ENCODE results near the gene TMEM266. TPM values are rescaled to one million over a fixed set of nuclear protein-coding genes. Genes with fewer than 3 reads are reported as not detected.

Gene TMEM266
- total RNA-seq, 6 donors from 2014 or later = 0.59 to 2.4 (median 1.2) TPM; not detected in 1

DNA sequence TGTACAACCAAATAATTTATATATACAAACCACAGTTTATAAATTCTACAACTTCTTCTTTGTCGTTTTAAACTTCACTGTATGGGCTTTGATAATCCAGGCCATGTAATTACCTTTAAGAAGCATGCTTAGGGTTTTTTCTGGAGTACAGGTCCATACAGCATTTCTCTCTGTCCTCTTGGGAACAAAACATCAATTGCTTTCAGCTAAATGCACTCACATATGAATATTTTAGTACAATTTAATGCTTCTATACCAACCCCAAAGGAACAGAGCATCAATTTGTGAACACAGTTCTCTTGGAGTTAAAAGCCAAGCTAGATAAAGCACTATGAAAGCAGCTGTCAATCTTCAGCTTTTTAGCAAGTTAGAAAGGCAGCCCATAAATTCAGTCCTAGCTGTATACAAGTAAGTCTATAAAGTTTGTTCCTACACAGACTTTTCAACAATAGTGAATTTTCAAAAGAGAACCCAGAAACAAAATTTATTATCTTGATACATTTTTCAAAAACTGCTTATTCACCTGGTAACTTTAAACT, 185.4 kb downstream of the TMEM266 start:
- peaks cover 0 to 6% (median 0%) of the 10 kb centered on the region in 4 donors for H3K36me3 ChIP-seq
- DNase-seq (no peak), ATAC-seq (ENCODE audit: low FRiP score in 2 of 2) (no peak)
- TF ChIP-seq POLR2A (IDR thresholded peaks at IDR 0.05) (no peak), POLR2AphosphoS5 (IDR thresholded peaks at IDR 0.05) (no peak), EP300 (IDR thresholded peaks at IDR 0.05) (no peak)
- TF ChIP-seq, protein P1, sequence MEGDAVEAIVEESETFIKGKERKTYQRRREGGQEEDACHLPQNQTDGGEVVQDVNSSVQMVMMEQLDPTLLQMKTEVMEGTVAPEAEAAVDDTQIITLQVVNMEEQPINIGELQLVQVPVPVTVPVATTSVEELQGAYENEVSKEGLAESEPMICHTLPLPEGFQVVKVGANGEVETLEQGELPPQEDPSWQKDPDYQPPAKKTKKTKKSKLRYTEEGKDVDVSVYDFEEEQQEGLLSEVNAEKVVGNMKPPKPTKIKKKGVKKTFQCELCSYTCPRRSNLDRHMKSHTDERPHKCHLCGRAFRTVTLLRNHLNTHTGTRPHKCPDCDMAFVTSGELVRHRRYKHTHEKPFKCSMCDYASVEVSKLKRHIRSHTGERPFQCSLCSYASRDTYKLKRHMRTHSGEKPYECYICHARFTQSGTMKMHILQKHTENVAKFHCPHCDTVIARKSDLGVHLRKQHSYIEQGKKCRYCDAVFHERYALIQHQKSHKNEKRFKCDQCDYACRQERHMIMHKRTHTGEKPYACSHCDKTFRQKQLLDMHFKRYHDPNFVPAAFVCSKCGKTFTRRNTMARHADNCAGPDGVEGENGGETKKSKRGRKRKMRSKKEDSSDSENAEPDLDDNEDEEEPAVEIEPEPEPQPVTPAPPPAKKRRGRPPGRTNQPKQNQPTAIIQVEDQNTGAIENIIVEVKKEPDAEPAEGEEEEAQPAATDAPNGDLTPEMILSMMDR (IDR thresholded peaks at IDR 0.05) = no peak
- 76 to 82% methylated on average over 1 of the region's 1 CpG for WGBS, 2 donors
- no peaks in the 10 kb centered on the region for H3K9me3 ChIP-seq
- no peaks in the 10 kb centered on the region for H3K27me3 ChIP-seq
- no peak overlapping the region for H3K4me3 ChIP-seq
- H3K4me1 ChIP-seq = no peaks in the 10 kb centered on the region
- no peak overlapping the region for H3K27ac ChIP-seq

GRCh38 chr15:76251717-76252116, 191.9 kb downstream of the TMEM266 start:
- no peak for TF ChIP-seq EP300 (IDR thresholded peaks at IDR 0.05)
- no peak for TF ChIP-seq POLR2A (IDR thresholded peaks at IDR 0.05)
- TF ChIP-seq POLR2AphosphoS5 (IDR thresholded peaks at IDR 0.05) = no peak
- TF ChIP-seq, protein P1 (IDR thresholded peaks at IDR 0.05) = no peak
- Histone ChIP-seq H3K27me3 (no peaks in the 10 kb centered on the region), H3K27ac (no peak overlapping the region), H3K36me3 (no peaks in the 10 kb centered on the region), H3K9me3 (no peaks in the 10 kb centered on the region), H3K4me3 (no peak overlapping the region), H3K4me1 (no peaks in the 10 kb centered on the region)
- no peak for ATAC-seq (ENCODE audit: low FRiP score in 2 of 2)
- no peak for DNase-seq
- WGBS, 2 donors = 86 to 88% methylated on average over 4 of the region's 4 CpGs

GRCh38 chr15:76252249-76252648, 192.5 kb downstream of the TMEM266 start:
- Histone ChIP-seq H3K36me3 (no peaks in the 10 kb centered on the region), H3K4me3 (no peak overlapping the region), H3K27me3 (no peaks in the 10 kb centered on the region), H3K4me1 (no peaks in the 10 kb centered on the region), H3K27ac (no peak overlapping the region), H3K9me3 (no peaks in the 10 kb centered on the region)
- 79 to 83% methylated on average over 2 of the region's 2 CpGs for whole genome bisulfite sequencing, 2 donors
- ATAC-seq (ENCODE audit: low FRiP score in 2 of 2) (no peak), DNase-seq (no peak)
- TF ChIP-seq, protein P1 (IDR thresholded peaks at IDR 0.05) = no peak
- TF ChIP-seq POLR2AphosphoS5 (IDR thresholded peaks at IDR 0.05) (no peak), POLR2A (IDR thresholded peaks at IDR 0.05) (no peak), EP300 (IDR thresholded peaks at IDR 0.05) (no peak)

DNA sequence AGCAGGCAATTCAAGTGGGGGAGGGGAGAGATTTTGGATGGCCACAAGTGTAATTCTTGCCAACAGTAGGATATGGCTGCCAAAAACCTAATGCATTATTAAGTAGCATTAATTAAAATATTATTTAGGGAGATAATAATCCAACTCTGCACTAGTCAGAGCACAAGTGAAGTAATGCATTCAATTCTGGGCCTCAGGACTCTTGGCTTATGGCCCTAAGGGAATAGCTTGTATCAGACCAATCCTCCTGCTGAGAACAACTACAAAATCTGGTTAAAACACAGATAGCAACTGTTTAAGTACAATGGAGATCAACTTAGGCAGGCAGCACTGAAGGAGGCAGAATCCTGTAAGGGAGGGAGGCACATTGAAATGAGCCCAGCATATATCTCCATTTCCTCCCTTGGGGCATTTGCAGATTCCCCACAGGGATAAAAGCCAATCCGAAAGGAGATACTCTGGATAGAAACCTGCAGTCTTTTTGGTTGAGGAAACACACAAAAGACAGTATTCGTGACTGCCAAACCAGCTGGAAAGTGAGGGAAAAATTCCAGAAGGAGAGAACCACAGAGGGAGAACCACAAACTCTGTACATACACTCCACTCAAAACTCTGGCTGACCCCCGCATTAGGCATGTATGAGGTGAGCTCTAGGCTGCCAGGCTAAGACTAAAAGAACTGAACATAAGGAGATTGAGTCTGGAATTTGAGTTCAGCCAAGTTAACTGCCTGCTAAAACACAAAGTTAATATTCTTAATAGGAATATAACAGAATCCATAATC, 194.1 kb downstream of the TMEM266 start:
- no peaks in the 10 kb centered on the region for H3K4me1 ChIP-seq
- H3K27me3 ChIP-seq = no peaks in the 10 kb centered on the region
- no peaks in the 10 kb centered on the region for H3K9me3 ChIP-seq
- DNase-seq (no peak), ATAC-seq (ENCODE audit: low FRiP score in 2 of 2) (no peak)
- H3K27ac ChIP-seq = no peak overlapping the region
- TF ChIP-seq POLR2AphosphoS5 (IDR thresholded peaks at IDR 0.05) = no peak
- TF ChIP-seq POLR2A (IDR thresholded peaks at IDR 0.05) = no peak
- WGBS, 2 donors = 92 to 99% methylated on average over 3 of the region's 3 CpGs
- H3K4me3 ChIP-seq = no peak overlapping the region
- H3K36me3 ChIP-seq = peaks cover 0 to 6% (median 4%) of the 10 kb centered on the region in 4 donors

Other genes starting within 250 kb of the TMEM266 start
- gene UBE2Q2, start 216.5 kb upstream of the TMEM266 start, total RNA-seq = 10 to 100 TPM; 16.5 to 37.7 (median 29.3) TPM
- gene FBXO22, start 156.1 kb upstream of the TMEM266 start, total RNA-seq = 10 to 100 TPM; 10.3 to 31.1 (median 21.1) TPM
- 1 to 10 TPM in 3 of 6 donors, under 1 TPM in 1, not detected in 2; 0.54 to 4.4 (median 1.7) TPM for gene NRG4, start 47.6 kb upstream of the TMEM266 start, total RNA-seq

Data from upper lobe of left lung (tissue), 6 donors.